Lung microvascular endothelial cell (primary cell): ENCODE data around the gene FIBCD1. TPM values are rescaled to one million over a fixed set of nuclear protein-coding genes. Genes with fewer than 3 reads are reported as not detected.
"Not testable (repeated sequence)": the region's sequence is repeated elsewhere in the genome, so short reads cannot be mapped to it uniquely, and the experiment has no call there.

Experiments
- DNase-seq, 2 donors: peaks; one replicate each; pipeline versions ENCODE4 v3.0.0 to v3.0.0-alpha.2; 2010; ENCODE audit warnings: low read depth in 2 of 2
- total RNA-seq: library from RNA; depleted of rRNA; stranded (reverse); fragments of >200 nt; gene quantifications from 2 replicates; pipeline ENCODE4 v1.2.1, GENCODE V29; 2014

FIBCD1 gene
- total RNA-seq, 1 donor from 2014 or later: not detected

DNA sequence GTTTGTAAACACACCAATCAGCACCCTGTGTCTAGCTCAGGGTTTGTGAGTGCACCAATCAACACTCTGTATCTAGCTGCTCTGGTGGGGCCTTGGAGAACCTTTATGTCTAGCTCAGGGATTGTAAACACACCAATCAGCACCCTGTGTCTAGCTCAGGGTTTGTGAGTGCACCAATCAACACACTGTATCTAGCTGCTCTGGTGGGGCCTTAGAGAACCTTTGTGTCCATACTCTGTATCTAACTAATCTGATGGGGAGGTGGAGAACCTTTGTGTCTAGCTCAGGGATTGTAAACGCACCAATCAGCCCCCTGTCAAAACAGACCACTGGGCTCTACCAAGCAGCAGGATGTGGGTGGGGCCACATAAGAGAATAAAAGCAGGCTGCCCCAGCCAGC, 28.4 kb downstream of the FIBCD1 start:
- not testable (repeated sequence) for DNase-seq

DNA sequence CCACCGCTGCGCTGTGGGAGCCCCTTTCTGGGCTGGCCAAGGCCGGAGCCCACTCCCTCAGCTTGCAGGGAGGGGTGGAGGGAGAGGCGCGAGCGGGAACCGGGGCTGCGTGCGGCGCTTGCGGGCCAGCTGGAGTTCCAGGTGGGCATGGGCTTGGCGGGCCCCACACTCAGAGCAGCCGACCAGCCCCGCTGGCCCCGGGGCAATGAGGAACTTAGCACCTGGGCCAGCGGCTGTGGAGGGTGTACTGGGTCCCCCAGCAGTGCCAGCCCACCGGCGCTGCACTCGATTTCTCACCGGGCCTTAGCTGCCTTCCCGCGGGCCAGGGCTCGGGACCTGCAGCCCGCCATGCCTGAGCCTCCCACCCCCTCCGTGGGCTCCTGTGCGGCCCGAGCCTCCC, 29.0 kb downstream of the FIBCD1 start:
- not testable (repeated sequence) for DNase-seq

DNA sequence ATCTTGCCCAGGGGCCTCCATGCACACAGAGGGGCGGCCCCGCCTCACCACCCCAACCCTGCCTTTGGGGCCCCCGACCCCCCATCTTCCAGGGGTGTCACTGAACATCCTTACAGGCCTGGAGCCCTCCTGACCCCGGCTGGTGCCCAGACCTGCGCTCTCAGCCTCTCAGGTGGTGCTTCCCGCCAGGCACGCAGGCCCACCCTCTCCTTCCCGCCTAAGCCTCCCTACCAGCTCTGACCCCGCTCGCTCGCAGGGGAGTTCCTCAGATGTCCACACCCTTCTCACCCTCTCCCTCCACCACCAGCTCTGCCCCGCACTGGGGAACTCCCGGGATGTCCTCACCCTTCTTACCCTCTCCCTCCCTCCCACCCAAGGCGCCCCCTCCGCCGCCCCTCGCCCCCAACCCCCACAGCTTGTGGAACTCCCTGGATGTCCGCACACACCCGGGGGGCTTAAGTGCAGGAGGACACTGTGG, 30.1 kb downstream of the FIBCD1 start:
- DNase-seq: no peak

DNA sequence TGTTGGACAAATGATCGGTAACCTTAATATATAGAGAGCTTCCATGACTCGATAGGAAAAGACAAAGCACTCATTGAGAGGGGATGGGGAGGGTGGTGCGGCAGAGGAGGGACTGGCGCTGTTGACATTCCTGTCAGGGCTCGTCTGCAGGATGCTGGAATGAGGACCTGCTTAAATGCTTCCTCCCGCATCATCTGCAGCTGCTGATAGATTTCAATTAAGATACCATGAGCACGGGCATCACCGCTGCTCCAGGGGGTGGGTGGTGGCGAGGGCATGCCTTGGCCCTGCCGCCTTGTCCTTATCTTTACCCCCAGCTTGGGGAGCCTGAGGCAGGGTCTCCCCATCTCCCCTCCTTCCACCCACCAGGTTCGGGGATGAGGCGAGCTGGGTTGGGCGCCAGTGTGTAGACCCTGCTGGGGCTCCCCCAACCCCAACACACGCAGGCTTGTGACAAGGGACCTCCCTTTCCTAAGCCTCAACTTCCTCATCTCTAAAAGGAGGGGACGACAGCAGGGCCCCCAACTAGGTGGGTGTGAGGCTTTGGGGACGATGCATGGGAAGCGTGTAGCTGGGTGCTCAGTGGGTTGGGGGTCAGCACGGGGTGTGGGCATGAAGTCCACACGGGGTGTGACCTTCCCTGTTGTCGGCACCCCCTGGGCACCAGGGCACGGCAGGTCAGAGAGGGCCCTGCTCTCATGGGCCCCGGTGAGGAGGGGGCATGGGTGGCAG, 30.7 kb downstream of the FIBCD1 start:
- no peak for DNase-seq

DNA sequence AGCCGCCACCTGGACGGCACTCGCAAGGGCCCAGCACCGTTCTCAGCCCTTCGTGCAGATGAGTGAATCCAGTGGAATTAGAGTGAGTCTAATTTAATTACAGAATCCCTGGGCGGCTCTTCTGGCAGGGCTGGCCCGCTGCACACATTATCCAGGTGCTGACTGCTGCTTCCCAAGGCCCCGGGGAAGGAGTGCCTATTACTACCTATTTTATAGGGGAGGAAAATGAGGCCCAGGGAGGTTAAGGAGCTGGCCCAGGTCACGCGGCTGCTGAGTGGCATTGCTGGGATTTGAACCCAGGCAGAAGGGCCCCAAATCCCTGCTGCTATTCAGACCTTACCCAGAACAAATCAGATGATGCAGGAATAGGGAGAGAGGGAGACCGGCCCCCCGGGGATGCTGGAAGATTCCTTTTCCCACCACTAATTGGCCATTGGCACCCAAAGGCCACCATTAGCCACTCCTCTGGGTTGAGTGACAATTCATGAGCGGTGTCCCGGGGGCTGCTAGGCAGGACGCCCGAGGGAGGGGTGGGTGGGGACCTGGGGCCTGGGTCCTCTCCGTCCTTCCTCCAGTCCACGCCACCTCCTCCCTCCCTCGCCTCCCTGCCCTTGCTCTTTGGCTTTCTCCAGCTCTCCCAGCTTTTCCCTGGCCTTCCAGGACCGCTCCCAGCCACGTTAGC, 32.2 kb downstream of the FIBCD1 start:
- no peak for DNase-seq

DNA sequence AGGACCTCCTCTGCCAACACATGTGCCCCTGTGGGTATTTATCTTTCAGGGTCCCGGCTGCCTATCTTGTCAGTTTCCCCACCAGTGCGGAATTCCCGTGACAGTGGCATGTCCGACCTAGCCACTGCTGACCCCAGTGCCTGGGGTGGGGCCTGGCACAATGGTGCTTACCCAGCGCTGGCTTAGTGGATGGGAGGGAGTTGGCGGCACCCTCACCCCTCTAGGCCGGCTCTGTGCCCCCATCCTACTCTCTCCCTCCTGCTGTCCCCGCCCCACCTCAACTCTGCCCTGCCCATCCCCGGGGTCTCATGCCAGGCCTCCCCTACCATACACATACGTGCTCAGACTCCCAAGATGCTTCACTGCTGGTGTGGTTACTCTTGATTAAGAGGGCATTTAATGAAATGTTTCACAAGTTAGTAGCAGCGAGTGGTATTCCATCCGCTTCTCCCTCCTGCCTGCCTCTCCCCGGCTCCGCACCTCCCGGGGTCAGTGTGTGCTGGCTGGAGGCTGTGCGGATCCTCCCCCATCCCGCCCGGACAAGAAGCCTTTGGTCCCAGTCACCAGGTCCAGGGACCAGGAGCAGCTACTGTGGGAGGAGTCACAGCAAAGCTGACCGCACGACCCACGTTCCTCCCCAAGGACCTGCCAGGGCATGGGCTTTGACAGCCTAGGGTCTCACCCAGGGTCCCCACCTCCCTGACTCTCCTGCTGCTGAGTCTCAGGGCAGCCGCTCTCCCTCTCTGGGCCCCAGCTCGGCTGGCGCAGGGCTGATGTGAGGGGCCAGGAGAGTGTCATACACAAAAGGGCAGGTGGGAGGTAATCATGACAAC, 32.9 kb downstream of the FIBCD1 start:
- DNase-seq: no peak

DNA sequence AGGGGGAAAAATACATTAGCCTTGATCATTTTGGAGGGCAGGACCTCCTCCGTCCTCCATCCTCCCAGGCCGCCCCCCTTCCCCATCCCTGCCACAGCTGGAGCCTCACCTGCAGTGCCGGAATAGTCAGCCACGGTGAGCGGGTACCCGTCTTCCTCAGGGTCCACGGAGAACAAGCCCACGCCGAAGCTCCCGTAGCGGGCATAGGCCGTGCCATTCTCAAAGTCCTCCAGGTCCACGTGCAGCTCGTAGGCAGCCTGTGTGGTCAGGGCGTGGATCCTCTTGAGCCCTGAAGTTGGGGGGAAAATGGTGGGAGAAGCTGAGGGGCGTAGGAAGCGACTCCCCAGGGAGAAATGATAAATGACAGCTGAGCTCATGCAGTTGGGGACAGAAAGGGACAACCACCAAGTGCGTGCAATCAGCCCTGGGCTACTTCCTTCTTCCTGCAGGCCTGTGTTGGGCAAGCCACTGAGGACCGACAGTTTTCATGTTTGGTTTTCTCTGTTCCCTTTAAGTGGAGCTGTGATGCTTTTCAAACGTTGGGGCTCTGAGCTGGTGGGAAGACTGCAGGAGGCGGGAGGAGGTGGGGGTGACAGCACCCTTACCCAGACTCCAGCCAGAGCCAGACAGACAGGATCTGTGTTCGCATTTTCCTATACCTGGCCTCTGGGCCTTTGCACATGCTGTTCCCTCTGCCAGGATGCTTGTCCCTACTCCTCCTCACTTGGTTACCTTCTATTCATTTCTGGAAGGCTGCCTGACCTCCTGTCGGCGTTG, 33.7 kb downstream of the FIBCD1 start:
- no peak for DNase-seq

DNA sequence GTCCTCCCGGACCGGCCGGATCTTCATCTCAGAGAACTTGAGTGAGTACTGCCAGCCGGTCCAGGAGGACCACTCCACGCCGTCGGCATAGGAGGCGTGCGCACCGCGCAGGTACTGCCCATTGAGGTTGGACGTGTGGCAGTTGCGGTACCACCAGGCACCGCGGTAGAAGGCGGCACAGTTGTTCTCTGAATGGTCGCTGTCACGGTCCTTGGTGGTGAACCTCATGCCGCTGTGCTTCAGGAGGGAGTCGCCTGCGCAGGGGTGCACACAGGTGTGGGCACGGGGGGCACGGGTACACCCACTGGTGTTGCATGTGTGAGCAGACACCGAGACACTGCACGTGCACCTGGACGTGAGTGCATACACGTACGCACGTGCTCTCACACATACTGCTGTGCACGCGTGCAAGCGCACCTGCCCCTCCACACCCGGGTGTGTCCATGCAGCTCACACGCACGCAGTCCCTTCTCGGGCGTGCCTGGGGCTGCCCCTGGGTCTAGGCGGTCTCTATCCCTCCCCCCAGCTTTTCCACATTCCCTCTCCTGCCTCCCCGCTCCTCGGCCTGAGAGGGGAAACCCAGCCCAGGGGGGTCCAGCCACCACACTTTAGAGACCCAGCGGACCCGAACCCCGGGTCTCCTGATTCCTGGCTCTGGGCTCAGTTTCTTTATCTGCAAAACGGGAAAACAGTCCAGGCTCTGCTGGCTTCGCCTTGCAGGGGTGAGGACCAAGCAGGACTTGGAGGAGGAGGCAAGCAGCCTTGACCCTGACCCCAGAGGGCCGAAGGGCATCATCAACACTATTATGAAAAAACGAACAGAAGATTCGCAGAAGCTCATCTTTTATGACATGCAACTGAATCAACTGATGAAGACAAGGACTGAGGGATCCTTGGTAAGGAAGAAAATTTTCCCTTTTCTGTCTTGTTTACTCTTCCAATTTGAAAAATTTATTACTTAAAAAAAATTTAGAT, 34.7 kb downstream of the FIBCD1 start:
- DNase-seq: no peak

DNA sequence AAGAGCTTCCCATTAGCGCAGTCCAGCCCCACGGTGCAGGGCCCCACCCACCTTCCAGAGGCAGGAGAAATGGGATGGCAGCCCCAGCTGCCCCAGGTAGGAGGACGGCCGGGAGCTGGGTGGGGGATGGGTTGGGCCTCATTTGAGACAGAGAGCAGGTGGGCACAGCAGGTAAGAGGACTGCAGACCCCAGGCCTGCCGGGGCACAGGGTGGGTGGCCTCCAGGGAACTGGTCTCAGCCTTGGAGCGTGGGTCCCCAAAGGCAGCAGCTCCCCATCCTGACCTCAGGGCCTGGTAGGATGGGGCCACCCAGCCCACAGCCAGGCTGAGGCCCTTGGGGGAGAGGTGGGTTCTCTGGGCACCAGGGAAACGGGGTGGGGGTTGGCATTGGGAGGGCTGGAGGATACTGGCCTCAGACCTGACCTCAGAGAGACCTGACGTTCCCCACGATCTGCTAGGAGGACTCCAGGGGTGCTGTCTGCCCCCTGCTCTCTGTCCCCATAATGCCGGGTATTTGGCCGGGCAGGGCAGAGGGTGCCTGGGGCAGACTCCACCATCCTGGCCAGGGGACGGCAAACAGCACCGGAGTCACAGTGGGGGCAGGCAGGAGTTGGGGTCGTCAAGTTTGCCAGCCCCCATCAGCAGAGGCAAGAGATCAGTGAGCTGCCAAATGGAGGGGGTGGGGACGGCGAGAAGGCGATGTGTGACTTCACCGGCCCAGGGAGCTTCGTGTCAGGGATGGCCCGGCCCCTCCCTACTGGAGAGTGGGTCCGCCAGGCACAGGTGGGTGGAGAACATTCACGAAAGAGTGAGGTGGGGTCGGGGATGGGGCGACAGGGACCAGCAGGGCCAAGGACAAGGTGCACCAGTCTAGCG, 35.6 kb downstream of the FIBCD1 start:
- no peak for DNase-seq

DNA sequence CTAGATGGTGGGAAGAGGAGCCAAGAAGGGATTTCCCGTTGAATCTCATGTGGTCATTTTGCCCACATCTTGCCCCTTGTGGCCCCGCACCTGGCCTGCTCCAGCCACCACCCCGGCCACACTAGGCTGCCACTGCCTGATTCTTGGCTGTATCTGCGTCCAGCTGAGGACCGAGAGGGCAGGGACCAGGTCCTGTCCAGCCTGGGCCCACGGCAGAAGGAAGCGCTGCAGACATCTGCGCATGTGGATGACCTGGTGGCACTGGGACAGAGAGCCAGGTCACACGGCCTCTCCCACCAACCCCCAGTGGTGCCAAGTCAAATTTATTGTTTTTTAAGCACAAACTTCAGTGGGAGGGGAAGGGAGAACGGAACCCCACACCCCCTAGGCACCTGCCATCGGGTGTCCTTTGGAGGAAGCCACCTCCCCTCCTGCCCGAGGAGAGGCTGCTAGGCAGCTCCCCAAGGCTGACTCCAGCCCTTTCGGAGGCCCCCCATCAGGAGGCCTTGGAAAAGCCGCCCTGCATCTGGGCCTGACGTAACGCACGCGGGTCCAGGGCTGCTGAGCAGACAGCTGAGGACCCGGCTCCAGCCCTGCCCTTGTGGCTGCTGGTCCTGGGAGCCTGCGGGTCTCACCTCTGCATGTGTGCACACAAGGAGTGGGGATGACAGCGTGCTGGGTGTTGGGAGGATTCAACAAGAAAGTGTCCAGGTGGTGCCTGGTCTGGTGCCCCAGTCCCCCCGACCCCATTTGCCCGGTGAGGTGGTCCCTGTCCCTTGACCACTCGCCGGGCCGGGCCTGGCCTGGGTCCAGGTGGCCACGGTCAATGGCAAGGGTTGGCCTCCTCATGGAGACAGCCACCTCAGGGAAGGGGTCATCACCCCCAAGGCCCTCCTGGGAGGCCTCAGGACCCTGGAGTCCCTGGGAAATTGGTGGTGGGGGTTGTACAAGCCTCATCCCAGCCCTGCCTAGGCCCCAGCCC, 36.6 kb downstream of the FIBCD1 start:
- DNase-seq: no peak

DNA sequence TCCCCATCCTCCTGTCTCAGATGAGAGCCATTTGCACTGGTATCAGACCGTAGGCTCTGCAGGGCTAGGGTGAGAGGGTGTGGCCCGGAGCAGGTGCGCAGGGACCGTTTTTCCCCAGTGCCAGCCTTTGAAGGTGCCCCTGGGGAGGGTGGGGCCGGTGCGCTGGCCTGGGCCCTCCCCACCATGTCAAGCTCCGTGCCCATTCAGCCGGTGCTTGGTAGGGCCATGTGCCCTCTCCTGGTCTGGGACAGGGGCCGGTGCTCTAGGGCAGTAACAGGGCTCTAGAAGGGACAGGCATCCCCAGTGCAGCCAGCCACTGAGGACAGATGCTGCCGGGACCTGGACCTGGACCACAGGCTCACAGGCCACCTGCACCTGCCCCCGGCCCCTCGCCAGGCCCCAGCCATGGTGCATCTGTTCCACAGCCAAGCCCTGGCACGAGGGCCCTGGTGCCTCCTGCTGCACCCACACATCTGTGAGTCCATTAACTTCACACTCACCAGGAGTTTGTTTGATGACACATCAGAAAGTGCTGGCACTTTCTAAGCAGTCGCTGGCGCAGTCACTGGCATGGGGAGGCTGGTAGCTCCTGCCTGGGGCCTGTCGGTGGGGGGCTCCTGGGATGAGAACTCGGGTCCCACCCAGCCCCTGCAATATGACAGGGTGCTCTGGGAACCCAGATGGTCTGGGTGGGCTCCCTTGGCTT, 37.4 kb downstream of the FIBCD1 start:
- no peak for DNase-seq

DNA sequence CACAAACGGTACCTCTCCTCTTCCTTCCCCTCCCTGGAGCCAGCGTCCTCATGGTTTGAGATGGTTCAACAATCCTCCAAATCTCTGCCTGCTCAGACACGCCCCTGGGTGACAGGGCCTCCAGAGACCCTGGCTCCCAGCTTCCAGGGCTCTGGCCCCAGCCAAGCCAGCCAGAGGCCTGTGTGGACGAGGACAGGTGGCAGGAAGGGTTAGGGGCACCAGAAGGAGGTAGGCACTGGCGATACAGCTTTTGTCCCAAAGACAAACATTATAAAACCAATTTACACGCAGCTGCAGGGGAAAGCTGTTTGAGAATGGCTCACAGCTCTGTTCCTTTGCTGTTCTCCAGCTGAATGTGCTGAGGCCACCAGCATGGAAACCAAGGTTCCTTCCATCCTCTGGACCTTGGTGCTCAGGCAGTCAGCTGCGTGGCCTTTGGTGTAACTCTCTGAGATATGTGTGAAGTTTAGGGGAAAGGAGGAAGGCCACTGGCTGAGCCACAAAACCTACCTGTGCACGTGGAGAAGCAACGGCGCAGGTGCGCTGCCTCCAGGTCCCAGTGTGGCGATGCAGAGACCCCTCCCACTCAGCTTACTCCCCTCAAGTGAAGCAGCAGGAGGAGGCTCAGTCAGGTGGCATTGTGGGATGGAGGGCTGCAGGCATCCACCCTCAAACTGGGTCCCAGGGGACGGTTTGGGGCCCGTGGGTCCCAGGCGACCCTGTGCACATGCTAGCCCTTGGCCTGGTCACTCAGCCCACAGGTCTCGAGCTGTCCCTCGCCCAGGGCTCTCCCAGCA, 38.1 kb downstream of the FIBCD1 start:
- no peak for DNase-seq

DNA sequence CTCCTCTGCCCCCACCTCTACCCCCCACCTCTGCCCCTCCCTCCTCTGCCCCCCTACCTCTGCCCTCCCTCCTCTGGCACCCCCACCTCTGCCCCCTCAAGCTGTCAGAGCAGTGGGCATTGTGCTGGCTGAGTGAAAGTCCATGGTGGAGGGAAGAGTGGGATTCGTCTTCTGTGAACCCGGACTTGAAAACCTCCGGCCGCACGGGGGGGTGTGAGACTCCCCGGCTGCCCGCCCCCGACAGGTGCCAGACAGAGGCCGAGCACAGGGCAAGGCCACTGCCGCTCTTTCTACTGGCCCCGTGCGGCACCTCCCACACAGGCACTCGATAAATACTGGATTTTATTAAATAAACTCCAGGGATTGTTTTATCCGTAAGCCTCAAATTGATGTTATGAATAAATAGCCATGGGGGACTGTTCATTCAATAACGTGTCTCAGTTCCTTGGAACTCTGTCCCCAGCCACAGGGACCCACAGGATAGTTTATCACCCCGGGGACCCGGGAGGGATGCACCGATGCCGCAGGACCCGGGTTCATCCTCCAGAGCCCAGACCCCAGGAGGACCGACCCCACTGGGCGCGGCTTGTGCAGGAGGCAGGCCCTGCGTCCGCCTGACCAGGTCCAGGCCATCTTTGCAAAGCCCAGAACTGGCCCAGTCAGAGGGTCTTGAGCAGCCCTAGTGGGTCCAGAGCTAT, 39.8 kb downstream of the FIBCD1 start:
- no peak for DNase-seq

DNA sequence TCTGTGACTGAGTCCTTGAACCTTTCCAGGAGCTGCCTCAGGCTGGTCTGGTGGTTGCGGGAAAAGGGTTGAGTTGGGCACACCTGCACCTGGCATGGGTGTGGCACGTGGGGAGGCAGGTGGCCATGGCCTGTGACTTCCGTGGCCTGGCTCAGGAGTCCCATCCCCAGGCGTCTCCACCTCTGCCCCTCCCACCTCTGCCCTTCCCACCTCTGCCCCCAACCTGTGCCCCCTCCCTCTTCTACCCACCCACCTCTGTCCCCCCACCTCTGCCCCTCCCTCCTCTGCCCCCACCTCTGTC, 40.5 kb downstream of the FIBCD1 start:
- no peak for DNase-seq

DNA sequence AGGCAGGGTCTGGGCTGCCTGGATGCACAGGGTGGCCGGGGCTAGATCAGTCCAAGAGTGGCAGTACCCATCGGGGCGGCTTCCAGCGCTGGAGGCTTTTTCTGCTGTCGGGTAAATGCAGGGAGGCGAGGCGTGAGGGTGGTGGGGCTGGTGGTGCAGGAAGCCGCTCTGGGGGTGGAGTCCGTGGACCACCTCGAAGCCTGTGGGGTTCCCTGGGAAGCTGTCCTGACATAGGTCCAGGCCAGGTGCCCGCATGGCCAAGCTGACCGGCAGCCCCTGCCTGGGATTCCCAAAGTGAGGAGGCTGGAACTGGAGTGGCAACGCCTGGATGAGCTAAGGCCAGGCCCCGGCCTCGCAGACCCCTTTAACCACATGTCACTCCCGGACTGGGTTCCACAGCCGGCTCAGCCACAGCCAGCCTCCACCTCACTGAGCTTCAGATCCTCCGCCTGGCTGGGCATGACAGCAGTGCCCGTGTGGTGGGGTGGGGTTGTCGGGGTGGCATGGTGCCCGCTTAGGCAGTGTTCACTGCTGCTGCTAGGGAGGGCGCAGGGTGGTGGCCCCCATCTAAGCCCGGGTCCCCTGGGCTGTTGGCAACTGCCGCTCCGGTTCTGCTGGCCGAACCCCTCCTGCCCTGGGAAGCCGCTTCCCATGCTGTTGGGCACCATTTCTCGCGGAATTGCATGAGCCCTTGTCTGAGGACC, 41.0 kb downstream of the FIBCD1 start:
- no peak for DNase-seq
